ENCODE measurements around the gene PRELP.

DNA sequence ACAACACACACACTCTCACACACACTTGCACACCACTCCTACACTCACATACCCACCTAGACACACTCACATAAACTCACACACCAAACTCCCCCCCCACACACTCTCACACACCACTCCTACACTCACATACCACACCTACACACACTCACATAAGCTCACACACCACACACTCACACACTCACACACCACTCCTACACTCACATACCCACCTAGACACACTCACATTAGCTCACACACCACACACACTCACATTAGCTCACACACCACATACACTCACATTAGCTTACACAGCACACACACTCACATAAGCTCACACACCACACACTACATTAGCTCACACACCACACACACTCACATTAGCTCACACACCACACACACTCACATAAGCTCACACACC, 51.4 kb downstream of the PRELP start:
- TF ChIP-seq POLR2AphosphoS5 (IDR thresholded peaks at IDR 0.05; ENCODE audit: low read depth, low read length): no peak
- TF ChIP-seq, protein P1, sequence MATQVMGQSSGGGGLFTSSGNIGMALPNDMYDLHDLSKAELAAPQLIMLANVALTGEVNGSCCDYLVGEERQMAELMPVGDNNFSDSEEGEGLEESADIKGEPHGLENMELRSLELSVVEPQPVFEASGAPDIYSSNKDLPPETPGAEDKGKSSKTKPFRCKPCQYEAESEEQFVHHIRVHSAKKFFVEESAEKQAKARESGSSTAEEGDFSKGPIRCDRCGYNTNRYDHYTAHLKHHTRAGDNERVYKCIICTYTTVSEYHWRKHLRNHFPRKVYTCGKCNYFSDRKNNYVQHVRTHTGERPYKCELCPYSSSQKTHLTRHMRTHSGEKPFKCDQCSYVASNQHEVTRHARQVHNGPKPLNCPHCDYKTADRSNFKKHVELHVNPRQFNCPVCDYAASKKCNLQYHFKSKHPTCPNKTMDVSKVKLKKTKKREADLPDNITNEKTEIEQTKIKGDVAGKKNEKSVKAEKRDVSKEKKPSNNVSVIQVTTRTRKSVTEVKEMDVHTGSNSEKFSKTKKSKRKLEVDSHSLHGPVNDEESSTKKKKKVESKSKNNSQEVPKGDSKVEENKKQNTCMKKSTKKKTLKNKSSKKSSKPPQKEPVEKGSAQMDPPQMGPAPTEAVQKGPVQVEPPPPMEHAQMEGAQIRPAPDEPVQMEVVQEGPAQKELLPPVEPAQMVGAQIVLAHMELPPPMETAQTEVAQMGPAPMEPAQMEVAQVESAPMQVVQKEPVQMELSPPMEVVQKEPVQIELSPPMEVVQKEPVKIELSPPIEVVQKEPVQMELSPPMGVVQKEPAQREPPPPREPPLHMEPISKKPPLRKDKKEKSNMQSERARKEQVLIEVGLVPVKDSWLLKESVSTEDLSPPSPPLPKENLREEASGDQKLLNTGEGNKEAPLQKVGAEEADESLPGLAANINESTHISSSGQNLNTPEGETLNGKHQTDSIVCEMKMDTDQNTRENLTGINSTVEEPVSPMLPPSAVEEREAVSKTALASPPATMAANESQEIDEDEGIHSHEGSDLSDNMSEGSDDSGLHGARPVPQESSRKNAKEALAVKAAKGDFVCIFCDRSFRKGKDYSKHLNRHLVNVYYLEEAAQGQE (IDR thresholded peaks at IDR 0.05; ENCODE audit: insufficient read depth in 1 of 2, low read depth in 2 of 2, low read length in 2 of 2): no peak
- TF ChIP-seq TAF1 (IDR thresholded peaks at IDR 0.05; ENCODE audit: borderline replicate concordance, insufficient read depth, low read length): no peak
- TF ChIP-seq SIN3A (IDR thresholded peaks at IDR 0.05; ENCODE audit: borderline replicate concordance, insufficient read depth, low read length): no peak
